ENCODE measurements around the gene A1BG. TPM values are rescaled to one million over a fixed set of nuclear protein-coding genes. Genes with fewer than 3 reads are reported as not detected.

The A1BG gene
- total RNA-seq, 4 donors from 2014 or later = 0.50 to 14.9 (median 3.4) TPM

DNA sequence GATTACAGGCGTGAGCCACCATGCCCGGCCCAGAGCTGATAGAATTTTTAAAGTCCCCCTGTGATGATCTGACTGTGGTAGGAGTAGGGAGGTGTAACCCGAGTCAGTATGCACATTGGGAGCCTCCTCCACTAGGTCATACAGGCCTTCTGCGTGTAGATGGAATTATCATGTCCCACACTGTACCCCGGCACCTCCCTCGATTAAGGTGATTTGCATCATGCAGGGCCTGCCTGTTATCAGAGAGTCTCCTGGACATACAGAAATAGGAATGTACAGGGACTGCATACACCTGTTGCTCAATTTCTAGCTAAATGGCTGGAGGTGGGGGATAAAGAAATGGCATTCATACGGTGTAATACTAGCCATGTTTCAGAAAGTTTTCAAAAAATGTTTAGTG is 49.0 kb downstream of the A1BG start:
- H3K9me3 ChIP-seq = no peaks in the 10 kb centered on the region
- 81 to 89% methylated on average over 7 of the region's 7 CpGs for WGBS, 2 donors
- no peak for DNase-seq
- no peak overlapping the region for H3K27ac ChIP-seq
- H3K4me3 ChIP-seq (replicated peaks in 1 of 3) = no peak overlapping the region
- peaks cover 5 to 13% of the 10 kb centered on the region in 2 donors for H3K4me1 ChIP-seq
- no peak for TF ChIP-seq POLR2A (IDR thresholded peaks at IDR 0.05)
- TF ChIP-seq, protein P1, sequence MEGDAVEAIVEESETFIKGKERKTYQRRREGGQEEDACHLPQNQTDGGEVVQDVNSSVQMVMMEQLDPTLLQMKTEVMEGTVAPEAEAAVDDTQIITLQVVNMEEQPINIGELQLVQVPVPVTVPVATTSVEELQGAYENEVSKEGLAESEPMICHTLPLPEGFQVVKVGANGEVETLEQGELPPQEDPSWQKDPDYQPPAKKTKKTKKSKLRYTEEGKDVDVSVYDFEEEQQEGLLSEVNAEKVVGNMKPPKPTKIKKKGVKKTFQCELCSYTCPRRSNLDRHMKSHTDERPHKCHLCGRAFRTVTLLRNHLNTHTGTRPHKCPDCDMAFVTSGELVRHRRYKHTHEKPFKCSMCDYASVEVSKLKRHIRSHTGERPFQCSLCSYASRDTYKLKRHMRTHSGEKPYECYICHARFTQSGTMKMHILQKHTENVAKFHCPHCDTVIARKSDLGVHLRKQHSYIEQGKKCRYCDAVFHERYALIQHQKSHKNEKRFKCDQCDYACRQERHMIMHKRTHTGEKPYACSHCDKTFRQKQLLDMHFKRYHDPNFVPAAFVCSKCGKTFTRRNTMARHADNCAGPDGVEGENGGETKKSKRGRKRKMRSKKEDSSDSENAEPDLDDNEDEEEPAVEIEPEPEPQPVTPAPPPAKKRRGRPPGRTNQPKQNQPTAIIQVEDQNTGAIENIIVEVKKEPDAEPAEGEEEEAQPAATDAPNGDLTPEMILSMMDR (IDR thresholded peaks at IDR 0.05) = no peak
- intact Hi-C loops (cut with DNase I) = loop anchor here (10.0 kb wide), 1 partner anchor 79 kb away; the partner anchor contains the start of gene ZNF544
- peaks cover 4 to 15% of the 10 kb centered on the region in 2 donors for H3K36me3 ChIP-seq
- H3K27me3 ChIP-seq = no peaks in the 10 kb centered on the region

- intact Hi-C loops (cut with DNase I) = loop anchor here (10.0 kb wide), 1 partner anchor 76 kb away; the partner anchor contains the start of gene ZNF544
- H3K36me3 ChIP-seq = peaks cover 4 to 5% of the 10 kb centered on the region in 2 donors
- WGBS, 2 donors = 94 to 96% methylated on average over 7 of the region's 7 CpGs
These were observed 52.7 kb downstream of the A1BG start for GRCh38 chr19:58300620-58301019.

GRCh38 chr19:58296104-58296503 is 57.2 kb downstream of the A1BG start:
- TF ChIP-seq, protein P1 (IDR thresholded peaks at IDR 0.05) = no peak
- no peak for TF ChIP-seq POLR2A (IDR thresholded peaks at IDR 0.05)
- H3K27ac ChIP-seq = no peak overlapping the region
- no peaks in the 10 kb centered on the region for H3K4me1 ChIP-seq
- WGBS, 2 donors = 93 to 95% methylated on average over 7 of the region's 7 CpGs
- H3K27me3 ChIP-seq = no peaks in the 10 kb centered on the region
- H3K9me3 ChIP-seq = no peaks in the 10 kb centered on the region
- peaks cover 32% of the 10 kb centered on the region in 2 donors for H3K36me3 ChIP-seq
- no peak for DNase-seq
- intact Hi-C loops (cut with DNase I) = no loop called here
- no peak overlapping the region for H3K4me3 ChIP-seq (replicated peaks in 1 of 3)

More at GRCh38 chr19:58300620-58301019, 52.7 kb downstream of the A1BG start:
- no peak overlapping the region for H3K4me3 ChIP-seq (replicated peaks in 1 of 3)
- H3K9me3 ChIP-seq = no peaks in the 10 kb centered on the region
- TF ChIP-seq, protein P1 (IDR thresholded peaks at IDR 0.05) = no peak
- no peak for TF ChIP-seq POLR2A (IDR thresholded peaks at IDR 0.05)
- no peak for DNase-seq
- no peaks in the 10 kb centered on the region for H3K27me3 ChIP-seq
- H3K27ac ChIP-seq = no peak overlapping the region
- no peaks in the 10 kb centered on the region for H3K4me1 ChIP-seq

Small RNAs within 50 kb of the gene (microRNA-seq; reads per million reads assigned to microRNA genes)
- gene MIR4754 (1.1 reads per million), gene MIR6806 (not detected)

Small RNAs within 50 kb of the gene (small RNA-seq; reads per million reads assigned to genes)
- gene MIR4754 (not detected), gene MIR6806 (not detected), gene RNA5SP473 (0.38 reads per million)

Other genes with a start within 250 kb of the A1BG start
- 10 to 100 TPM; 15.6 to 20.6 (median 17.6) TPM for gene ZNF329, start 202.7 kb downstream of the A1BG start, total RNA-seq
- gene ZNF274, start 170.4 kb downstream of the A1BG start, total RNA-seq = 10 to 100 TPM; 43.0 to 75.3 (median 49.9) TPM
- 100 to 1,000 TPM in 1 of 4 donors, 10 to 100 TPM in 3; 64.7 to 103 (median 76.5) TPM for gene ZNF544, start 124.6 kb downstream of the A1BG start, total RNA-seq
- 10 to 100 TPM in 3 of 4 donors, 1 to 10 TPM in 1; 9.7 to 14.7 (median 10.3) TPM for gene ZNF8, start 74.5 kb downstream of the A1BG start, total RNA-seq
- 10 to 100 TPM; 56.3 to 87.2 (median 64.5) TPM for gene ERVK3-1, start 48.1 kb downstream of the A1BG start, total RNA-seq
- gene ZSCAN22, start 26.5 kb downstream of the A1BG start, total RNA-seq = 1 to 10 TPM; 3.0 to 4.5 (median 4.2) TPM
- gene ZNF497, start 9.3 kb upstream of the A1BG start, total RNA-seq = 10 to 100 TPM in 1 of 4 donors, 1 to 10 TPM in 3; 7.1 to 16.2 (median 8.1) TPM
- gene ZNF837, start 27.5 kb upstream of the A1BG start, total RNA-seq = 10 to 100 TPM in 3 of 4 donors, 1 to 10 TPM in 1; 6.3 to 16.4 (median 15.1) TPM
- 1,000 to 10,000 TPM; 1,209 to 2,449 (median 1,340) TPM for gene RPS5, start 33.8 kb upstream of the A1BG start, total RNA-seq
- under 1 TPM in 1 of 4 donors, not detected in 3; 0.33 TPM for gene RNF225, start 42.2 kb upstream of the A1BG start, total RNA-seq
- gene ZNF584, start 55.2 kb upstream of the A1BG start, total RNA-seq = 10 to 100 TPM; 10.1 to 31.1 (median 23.1) TPM
- gene ZNF132, start 86.7 kb upstream of the A1BG start, total RNA-seq = 10 to 100 TPM; 13.3 to 24.3 (median 16.2) TPM
- gene ZNF324B, start 98.1 kb upstream of the A1BG start, total RNA-seq = 10 to 100 TPM; 10.6 to 16.8 (median 13.4) TPM
- 10 to 100 TPM; 27.0 to 41.7 (median 32.2) TPM for gene ZNF324, start 113.6 kb upstream of the A1BG start, total RNA-seq
- gene ZNF446, start 122.9 kb upstream of the A1BG start, total RNA-seq = 10 to 100 TPM; 15.2 to 30.0 (median 25.6) TPM
- 10 to 100 TPM; 10.6 to 22.4 (median 17.7) TPM for gene SLC27A5, start 158.5 kb upstream of the A1BG start, total RNA-seq
- gene ZBTB45, start 166.3 kb upstream of the A1BG start, total RNA-seq = 10 to 100 TPM in 1 of 4 donors, 1 to 10 TPM in 3; 6.9 to 17.7 (median 8.5) TPM
- 100 to 1,000 TPM; 195 to 237 (median 218) TPM for gene TRIM28, start 190.6 kb upstream of the A1BG start, total RNA-seq
- 100 to 1,000 TPM; 123 to 155 (median 148) TPM for gene CHMP2A, start 201.6 kb upstream of the A1BG start, total RNA-seq
- gene UBE2M, start 205.1 kb upstream of the A1BG start, total RNA-seq = 10 to 100 TPM; 17.2 to 28.5 (median 20.3) TPM
- 10 to 100 TPM; 55.0 to 82.7 (median 70.5) TPM for gene MZF1, start 219.8 kb upstream of the A1BG start, total RNA-seq

Measured in thyroid gland (tissue), 4 donors.